Activated naive CD8-positive, alpha-beta T cell treated with anti-CD3 and anti-CD28 coated beads, Interleukin-2, amount 10 ng/mL, durations not matched to agents 7 days and 5 days (primary cell): ENCODE measurements around the gene PCBP3. TPM values are rescaled to one million over a fixed set of nuclear protein-coding genes. Genes with fewer than 3 reads are reported as not detected.

Source experiments
- ATAC-seq: fragments of 150-1000 bp; cut with Tn5 transposase; one replicate; pipeline ENCODE4 v1.10.0; 2021; ENCODE audit warnings: low read depth, moderate library complexity
- POLR2A ChIA-PET: fragments of 350-600 bp; sonication (Branson Sonifier 250); formaldehyde crosslinking; loops from one replicate; lab custom pipeline; 2021; ENCODE audit warnings: antibody characterized with exemption; lab: Charles Lee
- DNase-seq: peaks from one replicate; pipeline ENCODE4 v3.0.0; 2021
- H3K27ac Mint-ChIP-seq: one replicate; pipeline ENCODE4 v1.8.0; 2022; ENCODE audit warnings: mild to moderate bottlenecking, mixed read lengths
- H3K27me3 Mint-ChIP-seq: one replicate; pipeline ENCODE4 v1.8.0; 2022; ENCODE audit warnings: mild to moderate bottlenecking, moderate library complexity, mixed read lengths
- H3K36me3 Mint-ChIP-seq: one replicate; pipeline ENCODE4 v1.8.0; 2021; ENCODE audit warnings: mild to moderate bottlenecking, mixed read lengths
- H3K4me1 Mint-ChIP-seq: one replicate; pipeline ENCODE4 v1.8.0; 2021; ENCODE audit warnings: mixed read lengths
- H3K4me3 Mint-ChIP-seq: one replicate; pipeline ENCODE4 v1.8.0; 2022; ENCODE audit warnings: mild to moderate bottlenecking, moderate library complexity, mixed read lengths
- H3K9me3 Mint-ChIP-seq: one replicate; pipeline ENCODE4 v1.8.0; 2021; ENCODE audit warnings: mixed read lengths
- total RNA-seq, 2 experiments: library from RNA; stranded (reverse); gene quantifications; one replicate each; pipeline ENCODE4 v1.2.3, GENCODE V29; 2021

PCBP3 gene
- total RNA-seq, 2 experiments from 2014 or later, result 1.2 TPM; not detected in 1

- no peaks in the 10 kb centered on the region for H3K9me3 Mint-ChIP-seq
- H3K4me3 Mint-ChIP-seq, result no peak overlapping the region
- peaks cover 34% of the 10 kb centered on the region for H3K27me3 Mint-ChIP-seq
- H3K36me3 Mint-ChIP-seq, result no peaks in the 10 kb centered on the region
- no peak for ATAC-seq
- DNase-seq, result no peak
- H3K4me1 Mint-ChIP-seq, result peaks cover 2% of the 10 kb centered on the region
- H3K27ac Mint-ChIP-seq, result no peak overlapping the region
- POLR2A ChIA-PET, result no interaction called here
These were observed 333.3 kb downstream of the PCBP3 start for GRCh38 chr21:45976701-45977311.

- Mint-ChIP-seq H3K4me1 (peaks cover 2% of the 10 kb centered on the region), H3K9me3 (no peaks in the 10 kb centered on the region), H3K27ac (no peak overlapping the region), H3K27me3 (peaks cover 34% of the 10 kb centered on the region), H3K36me3 (no peaks in the 10 kb centered on the region), H3K4me3 (no peak overlapping the region)
- DNase-seq (no peak), ATAC-seq (no peak)
- POLR2A ChIA-PET, result no interaction called here
These were observed 333.9 kb downstream of the PCBP3 start for GRCh38 chr21:45977396-45977795.

GRCh38 chr21:45979141-45979631 lies 335.7 kb downstream of the PCBP3 start:
- Mint-ChIP-seq H3K27me3 (peaks cover 33% of the 10 kb centered on the region), H3K9me3 (no peaks in the 10 kb centered on the region), H3K27ac (no peak overlapping the region), H3K36me3 (no peaks in the 10 kb centered on the region), H3K4me1 (peaks cover 2% of the 10 kb centered on the region), H3K4me3 (no peak overlapping the region)
- POLR2A ChIA-PET, result no interaction called here
- DNase-seq (no peak), ATAC-seq (no peak)

DNA sequence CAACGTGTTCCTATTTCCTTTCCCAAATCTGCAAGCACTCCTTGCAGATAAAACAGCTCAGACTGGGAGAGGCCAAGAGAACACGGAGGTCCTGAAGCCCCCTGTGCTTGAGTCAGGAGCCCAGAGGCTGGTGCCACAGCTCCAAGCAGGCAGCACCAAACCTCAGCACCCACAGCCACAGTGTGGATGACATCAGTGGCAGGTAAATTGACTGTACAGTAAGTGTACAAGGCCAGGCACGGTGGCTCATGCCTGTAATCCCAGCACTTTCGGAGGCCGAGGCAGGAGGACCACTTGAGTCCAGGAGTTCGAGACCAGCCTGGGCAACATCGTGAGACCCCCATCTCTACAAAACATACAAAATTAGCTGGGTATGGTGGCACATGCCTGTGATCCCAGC lies 336.1 kb downstream of the PCBP3 start:
- no peak for ATAC-seq
- Mint-ChIP-seq H3K27ac (no peak overlapping the region), H3K4me3 (no peak overlapping the region), H3K9me3 (no peaks in the 10 kb centered on the region), H3K4me1 (peaks cover 2% of the 10 kb centered on the region), H3K36me3 (no peaks in the 10 kb centered on the region), H3K27me3 (peaks cover 29% of the 10 kb centered on the region)
- DNase-seq, result no peak
- POLR2A ChIA-PET, result no interaction called here

DNA sequence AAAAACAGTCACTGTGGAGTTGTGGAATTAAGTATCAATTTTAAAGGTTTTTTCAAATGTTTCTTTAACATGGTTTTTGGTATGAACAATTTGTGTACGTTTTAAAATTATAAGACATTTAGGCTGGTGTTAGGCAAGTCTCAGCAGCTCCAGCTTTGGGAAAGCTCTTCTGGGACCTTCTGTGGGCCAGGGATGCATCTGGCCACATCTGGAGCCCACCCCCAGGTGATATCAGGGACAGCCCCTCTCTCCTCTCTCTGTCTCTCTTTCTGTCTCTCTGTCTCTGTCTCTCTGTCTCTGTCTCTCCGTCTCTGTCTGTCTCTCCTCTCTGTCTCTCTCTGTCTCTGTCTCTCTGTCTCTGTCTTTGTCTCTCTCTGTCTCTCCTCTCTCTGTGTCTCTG lies 336.7 kb downstream of the PCBP3 start:
- Mint-ChIP-seq H3K27ac (no peak overlapping the region), H3K4me3 (no peak overlapping the region), H3K36me3 (no peaks in the 10 kb centered on the region), H3K9me3 (no peaks in the 10 kb centered on the region), H3K4me1 (peaks cover 2% of the 10 kb centered on the region), H3K27me3 (peaks cover 29% of the 10 kb centered on the region)
- DNase-seq (no peak), ATAC-seq (no peak)
- POLR2A ChIA-PET, result no interaction called here

DNA sequence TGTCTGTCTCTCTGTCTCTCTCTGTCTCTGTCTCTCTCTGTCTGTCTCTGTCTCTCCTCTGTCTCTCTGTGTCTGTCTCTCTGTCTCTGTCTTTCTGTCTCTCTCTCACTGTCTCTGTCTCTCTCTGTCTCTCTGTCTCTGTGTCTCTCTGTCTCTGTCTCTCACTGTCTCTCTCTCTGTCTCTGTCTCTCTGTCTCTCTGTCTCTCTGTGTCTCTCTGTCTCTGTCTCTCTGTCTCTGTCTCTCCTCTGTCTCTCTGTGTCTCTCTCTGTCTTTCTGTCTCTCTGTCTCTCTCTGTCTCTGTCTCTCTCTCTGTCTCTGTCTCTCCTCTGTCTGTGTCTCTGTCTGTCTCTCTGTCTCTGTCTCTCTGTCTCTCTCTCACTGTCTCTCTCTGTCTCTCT lies 337.2 kb downstream of the PCBP3 start:
- DNase-seq (no peak), ATAC-seq (no peak)
- POLR2A ChIA-PET, result no interaction called here
- H3K27me3 Mint-ChIP-seq, result peaks cover 25% of the 10 kb centered on the region
- no peak overlapping the region for H3K27ac Mint-ChIP-seq
- no peaks in the 10 kb centered on the region for H3K36me3 Mint-ChIP-seq
- peaks cover 2% of the 10 kb centered on the region for H3K4me1 Mint-ChIP-seq
- H3K4me3 Mint-ChIP-seq, result no peak overlapping the region
- no peaks in the 10 kb centered on the region for H3K9me3 Mint-ChIP-seq

GRCh38 chr21:45981151-45982091 lies 337.9 kb downstream of the PCBP3 start, which contains the start of gene COL6A1:
Gene COL6A1 (plus strand): TSS chr21:45981770. CDS start chr21:45981851, 81 bp downstream.
- peak; percentile 63 for DNase-seq
- H3K4me3 Mint-ChIP-seq, result no peak within 1 kb of the TSS
- H3K4me1 Mint-ChIP-seq, result peaks cover 2% of the 10 kb centered on the region
- H3K27ac Mint-ChIP-seq, result no peak within 1 kb of the TSS
- peaks cover 18% of the 10 kb centered on the region for H3K27me3 Mint-ChIP-seq
- no peaks in the 10 kb centered on the region for H3K9me3 Mint-ChIP-seq
- peak; percentile 67 for ATAC-seq
- POLR2A ChIA-PET, result no interaction called here
- no peaks in the 10 kb centered on the region for H3K36me3 Mint-ChIP-seq

DNA sequence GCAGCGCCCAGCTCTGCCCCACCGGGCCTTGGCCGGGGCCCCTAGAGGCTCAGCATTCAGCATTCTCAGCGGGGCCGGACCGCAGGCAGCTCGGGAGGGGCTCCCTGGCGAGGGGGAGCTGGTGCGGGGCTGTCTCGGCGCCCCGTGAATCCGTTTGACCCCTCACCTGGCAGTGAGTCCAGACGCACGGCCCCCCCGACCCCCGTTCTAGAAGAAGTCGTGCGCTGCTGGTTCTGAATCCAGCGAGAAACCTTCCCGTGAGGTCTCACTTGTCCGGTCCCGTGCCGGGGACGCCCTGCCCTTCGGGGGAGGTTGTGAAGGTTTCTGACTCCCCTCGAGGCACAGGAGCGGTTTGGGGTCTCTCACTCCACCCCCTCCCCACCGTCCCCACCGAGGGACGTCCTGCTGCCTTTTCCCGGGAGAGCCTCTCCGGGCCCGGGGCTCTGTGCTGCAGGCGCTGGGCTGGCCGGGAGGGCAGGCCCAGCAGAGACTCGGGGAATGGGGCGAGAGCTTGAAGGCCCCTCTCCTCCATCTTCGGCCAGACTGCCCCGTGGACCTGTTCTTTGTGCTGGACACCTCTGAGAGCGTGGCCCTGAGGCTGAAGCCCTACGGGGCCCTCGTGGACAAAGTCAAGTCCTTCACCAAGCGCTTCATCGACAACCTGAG lies 338.7 kb downstream of the PCBP3 start:
- Mint-ChIP-seq H3K27ac (no peak overlapping the region), H3K9me3 (no peaks in the 10 kb centered on the region), H3K27me3 (peaks cover 15% of the 10 kb centered on the region), H3K36me3 (no peaks in the 10 kb centered on the region), H3K4me3 (no peak overlapping the region), H3K4me1 (peaks cover 2% of the 10 kb centered on the region)
- DNase-seq (no peak), ATAC-seq (no peak)
- POLR2A ChIA-PET, result no interaction called here

DNA sequence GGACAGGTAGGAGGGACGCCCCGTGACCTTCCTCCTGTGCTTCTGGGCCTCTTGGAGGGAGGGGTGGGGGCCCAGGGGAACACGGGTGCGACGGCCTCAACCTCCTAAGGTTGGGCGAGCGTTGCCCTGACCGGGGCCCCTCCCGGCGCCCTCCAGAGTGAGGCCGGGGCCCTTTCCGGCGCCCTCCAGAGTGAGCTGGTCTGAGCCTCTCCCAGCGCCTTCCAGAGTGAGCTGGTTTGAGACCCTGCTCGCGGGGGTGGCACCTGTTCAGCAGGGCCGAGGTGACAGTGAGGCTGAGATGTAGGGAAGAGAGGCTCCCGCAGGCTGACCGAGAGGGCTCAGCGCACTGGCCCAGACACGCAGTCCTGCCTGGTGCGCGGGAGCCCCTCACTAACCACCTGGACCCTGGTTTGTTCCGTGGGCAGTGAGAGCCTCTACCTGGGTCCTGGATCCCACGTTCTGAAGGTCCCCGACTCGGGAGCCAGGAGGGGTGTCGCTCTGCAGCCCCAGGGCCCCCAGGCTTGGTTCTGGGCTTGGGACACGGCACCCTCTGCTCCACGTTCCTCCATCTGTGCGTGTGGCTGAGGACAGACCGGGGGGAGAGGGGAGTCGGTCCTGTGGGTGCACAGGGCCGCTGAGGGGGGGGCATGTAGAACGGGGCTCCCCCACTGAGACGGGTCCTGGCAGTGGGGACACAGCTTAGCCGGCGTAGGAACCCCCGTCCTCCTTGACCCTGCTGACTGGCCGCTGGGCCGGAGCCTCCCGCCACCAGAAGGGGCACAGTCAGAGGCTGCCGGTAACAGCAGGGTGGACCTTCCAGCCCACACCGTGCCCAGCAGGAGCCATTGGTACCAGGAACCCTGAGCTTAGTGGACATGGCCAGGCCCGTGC lies 339.5 kb downstream of the PCBP3 start:
- no peak overlapping the region for H3K27ac Mint-ChIP-seq
- no peaks in the 10 kb centered on the region for H3K9me3 Mint-ChIP-seq
- H3K4me1 Mint-ChIP-seq, result peaks cover 2% of the 10 kb centered on the region
- ATAC-seq, result no peak
- peak; percentile 28 for DNase-seq
- H3K27me3 Mint-ChIP-seq, result peaks cover 15% of the 10 kb centered on the region
- POLR2A ChIA-PET, result no interaction called here
- no peak overlapping the region for H3K4me3 Mint-ChIP-seq
- no peaks in the 10 kb centered on the region for H3K36me3 Mint-ChIP-seq

DNA sequence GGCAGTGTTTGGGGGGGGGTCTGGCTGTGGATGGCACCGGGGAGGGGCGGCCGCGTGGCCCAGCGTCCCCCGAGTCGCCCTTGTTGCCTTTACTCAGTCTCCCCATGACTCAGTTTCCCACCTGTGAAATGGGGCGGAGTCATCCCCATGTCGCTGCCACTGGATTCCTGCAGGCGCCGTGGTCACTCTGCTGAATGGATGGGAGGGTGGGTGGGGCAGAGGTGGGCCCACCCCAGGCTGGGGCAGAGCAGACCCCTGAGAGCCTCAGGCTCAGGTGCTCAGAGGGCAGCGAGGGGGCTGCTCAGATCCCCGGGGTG lies 340.1 kb downstream of the PCBP3 start:
- no peak overlapping the region for H3K27ac Mint-ChIP-seq
- DNase-seq (no peak), ATAC-seq (no peak)
- peaks cover under 1% of the 10 kb centered on the region for H3K4me1 Mint-ChIP-seq
- H3K27me3 Mint-ChIP-seq, result peaks cover 10% of the 10 kb centered on the region
- no peaks in the 10 kb centered on the region for H3K36me3 Mint-ChIP-seq
- no peaks in the 10 kb centered on the region for H3K9me3 Mint-ChIP-seq
- H3K4me3 Mint-ChIP-seq, result no peak overlapping the region
- POLR2A ChIA-PET, result no interaction called here

GRCh38 chr21:45983981-45984551 lies 340.5 kb downstream of the PCBP3 start:
- ATAC-seq (no peak), DNase-seq (peak; percentile 31)
- Mint-ChIP-seq H3K27me3 (peaks cover 9% of the 10 kb centered on the region), H3K4me1 (no peaks in the 10 kb centered on the region), H3K4me3 (no peak overlapping the region), H3K27ac (no peak overlapping the region), H3K9me3 (no peaks in the 10 kb centered on the region), H3K36me3 (no peaks in the 10 kb centered on the region)
- POLR2A ChIA-PET, result no interaction called here

DNA sequence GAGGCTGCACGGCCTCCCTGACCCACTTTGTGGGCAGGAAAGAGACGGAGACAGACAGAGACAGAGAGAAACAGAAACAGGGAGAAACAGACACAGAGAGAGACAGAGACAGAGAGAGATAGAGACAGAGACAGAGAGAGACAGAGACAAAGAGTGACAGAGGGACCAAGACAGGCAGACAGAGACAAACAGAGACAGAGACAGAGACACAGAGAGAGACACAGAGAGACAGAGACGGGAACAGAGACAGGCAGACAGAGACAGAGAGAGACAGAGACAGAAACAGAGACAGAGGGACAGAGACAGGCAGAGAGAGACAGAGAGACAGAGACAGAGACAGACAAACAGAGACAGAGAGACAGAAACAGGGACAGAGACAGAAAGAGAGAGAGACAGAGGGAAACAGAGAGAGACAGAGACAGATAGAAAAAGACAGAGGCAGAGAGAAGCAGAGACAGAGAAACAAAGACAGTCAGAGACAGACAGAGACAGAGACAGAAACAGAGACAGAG lies 341.1 kb downstream of the PCBP3 start:
- no peaks in the 10 kb centered on the region for H3K36me3 Mint-ChIP-seq
- no peak overlapping the region for H3K27ac Mint-ChIP-seq
- H3K27me3 Mint-ChIP-seq, result peaks cover 9% of the 10 kb centered on the region
- ATAC-seq (no peak), DNase-seq (no peak)
- H3K4me3 Mint-ChIP-seq, result no peak overlapping the region
- no peaks in the 10 kb centered on the region for H3K9me3 Mint-ChIP-seq
- H3K4me1 Mint-ChIP-seq, result no peaks in the 10 kb centered on the region
- POLR2A ChIA-PET, result no interaction called here
